ENCODE measurements around the gene PPP4R3B.
"Not testable (repeated sequence)": the region's sequence is repeated elsewhere in the genome, so short reads cannot be mapped to it uniquely, and the experiment has no call there.

PPP4R3B gene

DNA sequence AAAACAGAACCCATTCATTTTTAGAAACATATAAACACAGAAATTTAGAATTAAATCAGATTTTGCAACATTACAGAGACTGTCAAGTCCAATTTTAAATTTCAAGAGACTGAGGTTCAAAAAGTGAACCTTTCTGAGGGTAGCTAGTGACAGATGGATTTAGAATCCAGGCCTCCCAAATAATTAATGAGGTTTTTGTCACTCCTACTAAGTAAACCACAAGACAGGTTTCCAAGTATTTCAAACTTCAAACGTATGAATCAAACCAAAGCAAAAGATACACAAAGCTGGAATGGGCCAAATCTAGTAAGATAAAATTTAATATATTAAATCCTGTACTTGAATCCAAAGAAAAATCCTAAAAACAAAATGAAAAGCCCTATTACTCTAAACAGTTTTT is 25.3 kb downstream of the PPP4R3B start:
- no peak for DNase-seq

GRCh38 chr2:55590810-55591440 is 26.5 kb downstream of the PPP4R3B start:
- DNase-seq, result no peak

GRCh38 chr2:55585451-55586080 is 31.9 kb downstream of the PPP4R3B start:
- DNase-seq, result no peak

GRCh38 chr2:55581874-55582547 is 35.4 kb downstream of the PPP4R3B start:
- DNase-seq, result no peak

GRCh38 chr2:55581435-55581834 is 36.0 kb downstream of the PPP4R3B start:
- no peak for DNase-seq

GRCh38 chr2:55569002-55569401 is 48.4 kb downstream of the PPP4R3B start:
- not testable (repeated sequence) for DNase-seq

GRCh38 chr2:55567298-55567697 is 50.1 kb downstream of the PPP4R3B start:
- no peak for DNase-seq

- no peak for DNase-seq
Observed at GRCh38 chr2:55565613-55566012, 51.8 kb downstream of the PPP4R3B start.

GRCh38 chr2:55560855-55561254 is 56.6 kb downstream of the PPP4R3B start:
- no peak for DNase-seq

DNA sequence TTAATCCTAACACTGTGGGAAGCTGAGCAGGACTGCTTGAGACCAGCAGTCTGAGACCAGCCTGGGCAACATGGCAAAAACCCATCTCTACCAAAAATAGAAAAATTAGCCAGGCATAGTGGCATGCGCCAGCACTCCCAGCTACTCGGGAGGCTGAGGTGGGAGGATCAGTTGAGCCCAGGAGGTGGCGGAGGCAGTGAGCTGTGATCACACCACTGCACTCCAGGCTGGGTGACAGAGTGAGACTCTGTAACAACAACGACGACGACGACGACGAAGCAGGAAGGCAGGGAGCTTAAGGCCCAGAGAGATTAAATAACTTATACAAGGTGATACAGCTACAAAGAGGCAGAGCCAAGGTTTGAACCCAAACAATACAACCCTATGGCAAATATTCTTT is 60.6 kb downstream of the PPP4R3B start:
- DNase-seq, result no peak

- no peak for DNase-seq
Observed at GRCh38 chr2:55555977-55556376, 61.4 kb downstream of the PPP4R3B start.

- no peak for DNase-seq
Observed at GRCh38 chr2:55553321-55553720, 64.1 kb downstream of the PPP4R3B start.

DNA sequence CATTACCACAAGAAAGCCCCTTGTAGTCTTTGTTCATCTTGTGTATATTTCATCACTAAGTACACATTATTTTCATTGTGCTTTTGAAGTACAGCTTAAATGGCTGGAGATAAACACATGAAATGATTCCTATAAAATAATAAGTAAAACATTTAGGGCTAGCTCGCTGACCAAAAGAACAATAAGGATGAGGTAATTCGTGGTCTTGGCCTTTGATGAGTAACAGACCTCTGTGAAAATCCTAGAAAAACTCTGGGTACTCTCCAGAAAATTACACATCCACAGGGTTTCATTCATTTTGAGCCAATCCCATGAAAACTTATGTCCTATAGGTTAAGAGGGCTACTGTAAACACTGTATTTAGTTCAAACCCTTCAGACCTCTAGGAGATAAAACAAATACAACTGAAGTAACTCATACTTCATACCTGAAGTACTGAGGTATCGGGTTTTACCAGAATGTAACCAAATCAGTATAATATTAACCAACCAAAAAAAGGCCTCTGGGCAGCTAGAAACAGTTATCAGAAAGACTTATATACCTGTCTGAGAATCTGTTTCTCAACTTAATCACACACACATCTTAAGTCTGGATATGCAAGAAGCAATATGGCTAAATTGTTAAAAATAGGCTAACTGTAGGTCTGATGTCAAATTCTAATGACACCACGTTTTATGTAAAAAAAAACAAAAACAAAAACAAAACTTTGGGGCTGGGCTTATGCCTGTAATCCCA is 66.9 kb downstream of the PPP4R3B start:
- DNase-seq, result no peak

DNA sequence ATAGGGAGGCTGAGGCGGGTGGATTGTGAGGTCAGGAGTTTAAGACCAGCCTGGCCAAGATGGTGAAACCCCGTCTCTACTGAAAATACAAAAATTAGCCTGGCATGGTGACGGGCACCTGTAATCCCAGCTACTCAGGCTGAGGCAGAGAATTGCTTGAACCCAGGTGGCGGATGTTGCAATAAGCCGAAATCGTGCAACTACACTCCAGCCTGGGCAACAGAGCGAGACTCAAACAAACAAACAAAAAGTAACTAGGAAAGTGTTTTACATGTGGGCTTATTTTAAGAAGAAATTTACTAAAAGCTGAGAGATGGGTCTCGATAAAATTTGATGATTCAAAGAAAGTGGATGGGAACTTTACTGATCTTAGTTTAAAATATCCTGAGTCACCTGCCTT is 69.7 kb downstream of the PPP4R3B start:
- DNase-seq, result not testable (repeated sequence)

DNA sequence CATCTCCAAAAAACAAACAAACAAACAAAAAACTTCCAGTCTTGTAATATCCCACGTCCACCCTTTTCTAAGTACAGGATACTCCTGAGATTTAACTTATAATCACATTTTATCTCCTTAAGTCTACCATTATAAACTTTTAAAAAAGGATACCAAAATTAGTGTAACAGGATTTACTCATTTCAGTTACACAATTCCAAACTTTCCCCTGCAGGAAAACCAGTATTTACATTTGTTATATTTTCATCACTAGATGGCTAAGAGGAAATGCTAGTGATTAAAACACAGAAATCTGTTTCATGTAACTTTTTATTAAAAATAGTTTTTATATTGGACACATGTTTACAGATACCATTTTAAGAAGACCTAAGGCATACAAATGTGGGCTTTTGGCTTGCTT is 70.4 kb downstream of the PPP4R3B start:
- DNase-seq, result no peak

- DNase-seq, result peak; percentile 13
Observed at GRCh38 chr2:55530539-55531081, 86.8 kb downstream of the PPP4R3B start.

- DNase-seq, result no peak
Observed at GRCh38 chr2:55526174-55526573, 91.2 kb downstream of the PPP4R3B start.

DNA sequence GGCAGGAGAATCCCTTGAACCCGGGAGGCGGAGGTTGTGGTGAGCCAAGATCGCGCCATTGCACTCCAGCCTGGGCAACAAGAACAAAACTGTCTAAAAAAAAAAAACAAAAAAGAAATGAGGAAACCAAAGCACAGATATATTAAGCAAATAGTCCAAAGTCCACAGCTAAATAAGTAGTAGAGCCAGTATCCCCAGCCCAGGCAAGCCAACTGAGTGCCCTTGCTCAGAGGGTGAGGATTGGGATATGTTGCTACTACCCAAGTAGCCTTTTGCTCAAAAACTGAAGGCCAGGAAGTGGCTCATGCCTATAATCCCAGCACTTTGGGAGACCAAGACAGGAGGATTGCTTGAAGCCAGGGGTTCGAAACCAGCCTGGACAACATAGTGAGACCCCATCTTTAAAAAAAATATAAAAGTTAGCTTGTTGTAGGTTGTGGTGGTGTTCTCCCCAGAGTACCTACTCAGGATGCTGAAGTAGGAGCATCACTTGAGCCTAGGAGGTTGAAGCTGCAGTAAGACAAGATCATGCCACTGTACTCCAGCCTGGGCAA is 92.5 kb downstream of the PPP4R3B start:
- no peak for DNase-seq

GRCh38 chr2:55519938-55520885 is 97.2 kb downstream of the PPP4R3B start:
- peak; percentile 44 for DNase-seq

- DNase-seq, result no peak
Observed at GRCh38 chr2:55518841-55519165, 98.6 kb downstream of the PPP4R3B start.

GRCh38 chr2:55511508-55512124 is 105.8 kb downstream of the PPP4R3B start:
- DNase-seq, result no peak

Measured in DMS79 (cell line).